ENCODE results near the gene ZBTB34.

ZBTB34 gene

GRCh38 chr9:126869368-126869767, 8.9 kb downstream of the ZBTB34 start:
- H3K27ac ChIP-seq (ENCODE audit: low read depth, low read length, poor library complexity, severe bottlenecking), result no peak overlapping the region
- H3K27me3 ChIP-seq (ENCODE audit: insufficient read depth, low read length), result no peaks in the 10 kb centered on the region
- 0 out of 2 replicates have a peak, but pooled peaks cover 7% of the 10 kb centered on the region for H3K36me3 ChIP-seq (ENCODE audit: insufficient read depth, low read length)

GRCh38 chr9:126872516-126872915, 12.1 kb downstream of the ZBTB34 start:
- Histone ChIP-seq H3K79me2 (ENCODE audit: insufficient read depth, low read length) (no peaks in the 10 kb centered on the region), H4K20me1 (ENCODE audit: insufficient read depth, low read length) (no peaks in the 10 kb centered on the region)

More at GRCh38 chr9:126869368-126869767, 8.9 kb downstream of the ZBTB34 start:
- Histone ChIP-seq H3K4me3 (ENCODE audit: low read depth, low read length, poor library complexity, severe bottlenecking) (no peak overlapping the region), H3K4me1 (ENCODE audit: insufficient read depth, low read length, severe bottlenecking) (no peaks in the 10 kb centered on the region), H4K20me1 (ENCODE audit: insufficient read depth, low read length) (no peaks in the 10 kb centered on the region), H2AFZ (ENCODE audit: low read length) (no peak overlapping the region), H3K9ac (ENCODE audit: low read length) (no peak overlapping the region), H3K9me3 (ENCODE audit: low read length) (no peaks in the 10 kb centered on the region), H3K4me2 (ENCODE audit: low read length) (no peak overlapping the region), H3K79me2 (ENCODE audit: insufficient read depth, low read length) (no peaks in the 10 kb centered on the region), H3K9me2 (ENCODE audit: low read depth, low read length) (no peaks in the 10 kb centered on the region), H3F3A (ENCODE audit: insufficient read depth, low read length) (no peaks in the 10 kb centered on the region)
- TF ChIP-seq EZH2 (IDR thresholded peaks at IDR 0.05; ENCODE audit: borderline replicate concordance, low read length), result no peak
- TF ChIP-seq, protein P1, sequence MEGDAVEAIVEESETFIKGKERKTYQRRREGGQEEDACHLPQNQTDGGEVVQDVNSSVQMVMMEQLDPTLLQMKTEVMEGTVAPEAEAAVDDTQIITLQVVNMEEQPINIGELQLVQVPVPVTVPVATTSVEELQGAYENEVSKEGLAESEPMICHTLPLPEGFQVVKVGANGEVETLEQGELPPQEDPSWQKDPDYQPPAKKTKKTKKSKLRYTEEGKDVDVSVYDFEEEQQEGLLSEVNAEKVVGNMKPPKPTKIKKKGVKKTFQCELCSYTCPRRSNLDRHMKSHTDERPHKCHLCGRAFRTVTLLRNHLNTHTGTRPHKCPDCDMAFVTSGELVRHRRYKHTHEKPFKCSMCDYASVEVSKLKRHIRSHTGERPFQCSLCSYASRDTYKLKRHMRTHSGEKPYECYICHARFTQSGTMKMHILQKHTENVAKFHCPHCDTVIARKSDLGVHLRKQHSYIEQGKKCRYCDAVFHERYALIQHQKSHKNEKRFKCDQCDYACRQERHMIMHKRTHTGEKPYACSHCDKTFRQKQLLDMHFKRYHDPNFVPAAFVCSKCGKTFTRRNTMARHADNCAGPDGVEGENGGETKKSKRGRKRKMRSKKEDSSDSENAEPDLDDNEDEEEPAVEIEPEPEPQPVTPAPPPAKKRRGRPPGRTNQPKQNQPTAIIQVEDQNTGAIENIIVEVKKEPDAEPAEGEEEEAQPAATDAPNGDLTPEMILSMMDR (IDR thresholded peaks at IDR 0.05; ENCODE audit: low read length), result no peak

DNA sequence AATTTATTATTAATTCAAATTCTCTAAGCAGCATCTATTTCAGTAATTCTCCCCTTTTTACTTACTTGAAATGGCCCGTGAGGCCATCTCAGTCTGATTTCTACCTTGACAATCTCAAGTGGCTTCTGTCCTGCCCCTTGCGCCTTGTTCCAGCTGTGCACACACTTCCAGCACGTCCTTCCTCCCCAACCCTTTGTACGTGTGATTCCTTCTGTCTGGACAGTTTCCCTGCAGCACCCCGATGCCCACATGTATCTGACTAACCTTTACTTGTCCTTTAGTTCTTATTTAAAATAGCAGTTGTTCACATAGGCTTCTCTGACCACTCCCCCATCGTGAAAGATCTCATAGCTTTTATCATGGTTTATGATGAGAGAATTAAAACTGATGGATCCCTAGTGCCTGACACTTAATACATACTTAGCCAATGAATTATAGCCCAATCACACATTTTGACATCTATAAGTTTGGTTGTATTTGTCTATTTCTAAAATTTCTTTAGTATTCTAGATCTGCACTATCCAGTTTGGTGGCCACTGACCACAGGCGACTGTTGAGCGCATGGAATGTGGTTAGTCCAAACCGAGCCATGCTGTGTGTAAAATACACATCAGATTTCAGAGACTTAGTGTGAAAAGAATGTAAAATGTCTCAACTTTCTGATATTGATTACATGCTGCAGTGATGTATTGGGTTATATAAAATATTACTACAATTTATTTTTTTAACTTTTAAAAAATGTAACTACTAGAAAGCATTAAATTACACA, 14.3 kb downstream of the ZBTB34 start:
- Histone ChIP-seq H3K27ac (ENCODE audit: low read depth, low read length, poor library complexity, severe bottlenecking) (no peak overlapping the region), H3K79me2 (ENCODE audit: insufficient read depth, low read length) (no peaks in the 10 kb centered on the region), H3K9me2 (ENCODE audit: low read depth, low read length) (no peaks in the 10 kb centered on the region), H4K20me1 (ENCODE audit: insufficient read depth, low read length) (no peaks in the 10 kb centered on the region), H3F3A (ENCODE audit: insufficient read depth, low read length) (no peaks in the 10 kb centered on the region), H3K27me3 (ENCODE audit: insufficient read depth, low read length) (no peaks in the 10 kb centered on the region), H3K4me1 (ENCODE audit: insufficient read depth, low read length, severe bottlenecking) (peaks cover 6% of the 10 kb centered on the region), H3K4me2 (ENCODE audit: low read length) (no peak overlapping the region), H3K9me3 (ENCODE audit: low read length) (no peaks in the 10 kb centered on the region), H3K36me3 (ENCODE audit: insufficient read depth, low read length) (peaks cover 4% of the 10 kb centered on the region; the same call in 1 of the 2 replicates), H2AFZ (ENCODE audit: low read length) (no peak overlapping the region), H3K4me3 (ENCODE audit: low read depth, low read length, poor library complexity, severe bottlenecking) (no peak overlapping the region), H3K9ac (ENCODE audit: low read length) (no peak overlapping the region)
- no peak for TF ChIP-seq EZH2 (IDR thresholded peaks at IDR 0.05; ENCODE audit: borderline replicate concordance, low read length)
- TF ChIP-seq, protein P1 (IDR thresholded peaks at IDR 0.05; ENCODE audit: low read length), result no peak

More at GRCh38 chr9:126872516-126872915, 12.1 kb downstream of the ZBTB34 start:
- Histone ChIP-seq H3K4me1 (ENCODE audit: insufficient read depth, low read length, severe bottlenecking) (peaks cover 6% of the 10 kb centered on the region), H3K9me2 (ENCODE audit: low read depth, low read length) (no peaks in the 10 kb centered on the region), H3K27ac (ENCODE audit: low read depth, low read length, poor library complexity, severe bottlenecking) (no peak overlapping the region), H3K4me3 (ENCODE audit: low read depth, low read length, poor library complexity, severe bottlenecking) (no peak overlapping the region), H3F3A (ENCODE audit: insufficient read depth, low read length) (no peaks in the 10 kb centered on the region), H3K9me3 (ENCODE audit: low read length) (no peaks in the 10 kb centered on the region), H3K9ac (ENCODE audit: low read length) (no peak overlapping the region), H2AFZ (ENCODE audit: low read length) (no peak overlapping the region), H3K4me2 (ENCODE audit: low read length) (no peak overlapping the region), H3K36me3 (ENCODE audit: insufficient read depth, low read length) (0 out of 2 replicates have a peak, but pooled peaks cover 7% of the 10 kb centered on the region), H3K27me3 (ENCODE audit: insufficient read depth, low read length) (no peaks in the 10 kb centered on the region)
- no peak for TF ChIP-seq EZH2 (IDR thresholded peaks at IDR 0.05; ENCODE audit: borderline replicate concordance, low read length)
- TF ChIP-seq, protein P1 (IDR thresholded peaks at IDR 0.05; ENCODE audit: low read length), result no peak
